ENCODE results near the gene CACNA1A.
"Not testable (repeated sequence)": the region's sequence is repeated elsewhere in the genome, so short reads cannot be mapped to it uniquely, and the experiment has no call there.

Gene CACNA1A

GRCh38 chr19:13198634-13199033 lies 307.6 kb downstream of the CACNA1A start:
- no peak for DNase-seq (ENCODE audit: extremely low read depth, low read depth)
- TF ChIP-seq CTCF (IDR thresholded peaks at IDR 0.05; ENCODE audit: low read depth, low read length) = no peak

- TF ChIP-seq CTCF (IDR thresholded peaks at IDR 0.05; ENCODE audit: low read depth, low read length) = no peak
- DNase-seq (ENCODE audit: extremely low read depth, low read depth) = no peak
Measured at GRCh38 chr19:13195678-13196077, 310.6 kb downstream of the CACNA1A start.

- TF ChIP-seq CTCF (IDR thresholded peaks at IDR 0.05; ENCODE audit: low read depth, low read length) = no peak
- DNase-seq (ENCODE audit: extremely low read depth, low read depth) = no peak
Measured at GRCh38 chr19:13190781-13191540, 315.3 kb downstream of the CACNA1A start.

- no peak for DNase-seq (ENCODE audit: extremely low read depth, low read depth)
- no peak for TF ChIP-seq CTCF (IDR thresholded peaks at IDR 0.05; ENCODE audit: low read depth, low read length)
Measured at GRCh38 chr19:13189600-13189999, 316.7 kb downstream of the CACNA1A start.

- DNase-seq (ENCODE audit: extremely low read depth, low read depth) = no peak
Measured at GRCh38 chr19:13187419-13187818, 318.9 kb downstream of the CACNA1A start.

GRCh38 chr19:13186688-13187087 lies 319.6 kb downstream of the CACNA1A start:
- not testable (repeated sequence) for DNase-seq (ENCODE audit: extremely low read depth, low read depth)

More at GRCh38 chr19:13187419-13187818, 318.9 kb downstream of the CACNA1A start:
- no peak for TF ChIP-seq CTCF (IDR thresholded peaks at IDR 0.05; ENCODE audit: low read depth, low read length)

- DNase-seq (ENCODE audit: extremely low read depth, low read depth) = not testable (repeated sequence)
Measured at GRCh38 chr19:13185763-13186657, 320.3 kb downstream of the CACNA1A start.

GRCh38 chr19:13184926-13185325 lies 321.4 kb downstream of the CACNA1A start:
- DNase-seq (ENCODE audit: extremely low read depth, low read depth) = not testable (repeated sequence)

Measured in AG09319 (cell line).